Pancreas (tissue), 10 donors: ENCODE measurements around the gene S1PR3. TPM values are rescaled to one million over a fixed set of nuclear protein-coding genes. Genes with fewer than 3 reads are reported as not detected.

ENCODE experiments used
- ATAC-seq, 4 donors: fragments of 200-7000 bp; cut with Tn5 transposase; one replicate each; pipeline versions ENCODE4 v1.8.0 to v1.9.1; 2020; ENCODE audit warnings: mild to moderate bottlenecking in 4 of 4, moderate library complexity in 4 of 4
- DNase-seq, 6 donors: peaks; one replicate each; pipeline ENCODE4 v3.0.0-alpha.2; 2020
- FAIRE-seq: peaks from 2 replicates; lab custom pipeline; 2012; peaks lifted over from hg19 to GRCh38; lab: Jason Lieb, UNC
- H3K27ac ChIP-seq, 4 donors: fragments of 200-600 bp; sonication (generic); 1 replicate in 3 of 4; 2 replicates in 1 of 4; pipeline versions ENCODE4 v1.5.0 to v1.8.0; 2020
- H3K27me3 ChIP-seq, 4 donors: fragments of 200-600 bp; one replicate each; pipeline ENCODE4 v1.8.0; 2021
- H3K36me3 ChIP-seq, 3 donors: fragments of 200-600 bp; sonication (generic) in 1 of 3; one replicate each; pipeline versions ENCODE4 v1.5.0 to v1.8.0; 2020 to 2021
- H3K4me1 ChIP-seq, 3 donors: fragments of 200-600 bp; one replicate each; pipeline ENCODE4 v1.8.0; 2021
- H3K4me3 ChIP-seq, 4 donors: fragments of 200-600 bp; sonication (generic) in 2 of 4; one replicate each; pipeline versions ENCODE4 v1.5.0 to v1.8.0; 2020 to 2021
- H3K9me3 ChIP-seq, 4 donors: fragments of 200-600 bp; one replicate each; pipeline ENCODE4 v1.8.0; 2021
- WGBS, 2 donors: extraction: QIAGEN DNeasy Blood & Tissue Kit; methylation state at CpG; one replicate each; pipeline ENCODE4 v1.1.7; 2013; 5-methylcytosine and 5-hydroxymethylcytosine counted together
- intact Hi-C, 3 donors: fragments of 100-400 bp; cut with DNase I; formaldehyde crosslinking; loops; one replicate each; pipeline versions ENCODE4 v1.11.1 to v1.14.2; 2022
- polyA plus RNA-seq, 2 donors: library from polyadenylated mRNA; stranded (reverse); fragments of 200-250 nt; gene quantifications; one replicate each; pipeline ENCODE4 v1.2.3, GENCODE V29; 2013
- total RNA-seq, 6 donors: library from RNA; stranded (reverse); fragmentation: NEBNext Ultra II Directional in 4 of 6; extraction: Animal tissue kit (Norgen Biotek cat#: 25700) in 4 of 6; gene quantifications; one replicate each; pipeline versions ENCODE4 v1.2.1 to v1.2.4, GENCODE V29; 2021 to 2023
- TF ChIP-seq, protein P1 (sequence below), 4 donors: fragments of 200-600 bp; sonication (generic) in 3 of 4; IDR thresholded peaks; one replicate each; pipeline versions ENCODE4 v1.5.0 to v1.8.0; 2021; ENCODE audit warnings: antibody characterized with exemption in 4 of 4
- donor health status: healthy with polysubstance abuse.
- donor health status: DM: no; HTN: no; CAD: no; lungs with moderate emphysema.
- donor health status: DM: no; HTN: no; CAD: no.
- donor health status: control.
- donor health status: control.
- donor health status: Bipolar disorder and iron deficiency.
- donor health status: DM: yes; HTN: yes; CAD: no.
- donor health status: DM: no; HTN: no; CAD: no.
- donor health status: DM: no; HTN: no; CAD: no.
- donor health status: DM: yes; HTN: yes; CAD: no.

Gene S1PR3
- total and polyA plus RNA-seq, 8 donors, result 1.4 to 4.1 (median 2.2) TPM

DNA sequence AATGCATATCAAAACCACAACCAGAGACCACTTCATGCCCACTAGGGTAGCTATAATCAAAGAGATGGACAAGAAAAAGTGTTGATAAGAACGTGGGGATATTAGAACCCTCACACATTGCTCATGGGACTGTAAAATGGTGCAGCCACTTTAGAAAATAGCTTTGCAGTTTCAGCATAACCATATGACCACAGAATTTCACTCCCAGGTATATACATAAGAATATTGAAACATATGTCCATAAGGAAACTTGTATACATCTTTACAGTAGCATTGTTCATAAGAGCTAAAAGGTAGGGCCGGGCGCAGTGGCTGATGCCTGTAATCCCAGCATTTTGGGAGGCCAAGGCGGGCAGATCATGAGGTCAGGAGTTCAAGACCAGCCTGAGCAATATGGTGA lies 56.4 kb downstream of the S1PR3 start:
- FAIRE-seq (no peak), ATAC-seq (no peak), DNase-seq (no peak)
- Histone ChIP-seq H3K36me3 (no peaks in the 10 kb centered on the region), H3K4me3 (no peak overlapping the region), H3K9me3 (no peaks in the 10 kb centered on the region), H3K27me3 (no peaks in the 10 kb centered on the region), H3K27ac (no peak overlapping the region), H3K4me1 (no peaks in the 10 kb centered on the region)
- TF ChIP-seq, protein P1, sequence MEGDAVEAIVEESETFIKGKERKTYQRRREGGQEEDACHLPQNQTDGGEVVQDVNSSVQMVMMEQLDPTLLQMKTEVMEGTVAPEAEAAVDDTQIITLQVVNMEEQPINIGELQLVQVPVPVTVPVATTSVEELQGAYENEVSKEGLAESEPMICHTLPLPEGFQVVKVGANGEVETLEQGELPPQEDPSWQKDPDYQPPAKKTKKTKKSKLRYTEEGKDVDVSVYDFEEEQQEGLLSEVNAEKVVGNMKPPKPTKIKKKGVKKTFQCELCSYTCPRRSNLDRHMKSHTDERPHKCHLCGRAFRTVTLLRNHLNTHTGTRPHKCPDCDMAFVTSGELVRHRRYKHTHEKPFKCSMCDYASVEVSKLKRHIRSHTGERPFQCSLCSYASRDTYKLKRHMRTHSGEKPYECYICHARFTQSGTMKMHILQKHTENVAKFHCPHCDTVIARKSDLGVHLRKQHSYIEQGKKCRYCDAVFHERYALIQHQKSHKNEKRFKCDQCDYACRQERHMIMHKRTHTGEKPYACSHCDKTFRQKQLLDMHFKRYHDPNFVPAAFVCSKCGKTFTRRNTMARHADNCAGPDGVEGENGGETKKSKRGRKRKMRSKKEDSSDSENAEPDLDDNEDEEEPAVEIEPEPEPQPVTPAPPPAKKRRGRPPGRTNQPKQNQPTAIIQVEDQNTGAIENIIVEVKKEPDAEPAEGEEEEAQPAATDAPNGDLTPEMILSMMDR (IDR thresholded peaks at IDR 0.05), result no peak
- WGBS, 2 donors, result 81% methylated on average over 4 of the region's 4 CpGs
- intact Hi-C loops, result no loop called here

GRCh38 chr9:89048616-89049015 lies 57.3 kb downstream of the S1PR3 start:
- intact Hi-C loops, result no loop called here
- H3K4me1 ChIP-seq, result no peaks in the 10 kb centered on the region
- H3K4me3 ChIP-seq, result no peak overlapping the region
- H3K9me3 ChIP-seq, result no peaks in the 10 kb centered on the region
- no peak overlapping the region for H3K27ac ChIP-seq
- ATAC-seq (no peak), FAIRE-seq (no peak), DNase-seq (no peak)
- TF ChIP-seq, protein P1 (IDR thresholded peaks at IDR 0.05), result no peak
- no peaks in the 10 kb centered on the region for H3K36me3 ChIP-seq
- WGBS, 2 donors, result 86 to 91% methylated on average over 11 of the region's 11 CpGs
- no peaks in the 10 kb centered on the region for H3K27me3 ChIP-seq

DNA sequence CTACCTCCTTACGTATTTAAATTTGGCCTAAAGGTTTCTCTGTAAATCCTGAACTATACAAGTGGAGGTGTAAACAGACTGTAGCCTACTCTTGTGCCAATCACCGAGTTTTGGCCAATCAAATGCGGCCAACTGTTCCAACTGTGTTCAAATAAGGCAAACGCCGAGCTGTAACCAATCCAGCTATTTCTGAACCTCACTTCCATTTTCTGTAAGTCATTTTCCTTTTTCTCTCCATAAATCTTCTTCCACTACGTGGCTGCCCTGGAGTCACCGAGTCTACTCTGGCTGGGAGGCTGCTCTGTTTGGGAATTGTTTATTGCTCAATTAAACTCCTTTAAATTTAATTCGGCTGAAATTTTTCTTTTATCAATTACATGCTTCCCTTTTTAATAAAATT lies 58.4 kb downstream of the S1PR3 start:
- no peak overlapping the region for H3K4me3 ChIP-seq
- 86 to 88% methylated on average over 8 of the region's 8 CpGs for WGBS, 2 donors
- no peaks in the 10 kb centered on the region for H3K9me3 ChIP-seq
- DNase-seq, result no peak
- H3K36me3 ChIP-seq, result no peaks in the 10 kb centered on the region
- TF ChIP-seq, protein P1 (IDR thresholded peaks at IDR 0.05), result no peak
- H3K27me3 ChIP-seq, result no peaks in the 10 kb centered on the region
- no peak for ATAC-seq
- no peaks in the 10 kb centered on the region for H3K4me1 ChIP-seq
- FAIRE-seq, result no peak
- intact Hi-C loops, result no loop called here
- H3K27ac ChIP-seq, result no peak overlapping the region

DNA sequence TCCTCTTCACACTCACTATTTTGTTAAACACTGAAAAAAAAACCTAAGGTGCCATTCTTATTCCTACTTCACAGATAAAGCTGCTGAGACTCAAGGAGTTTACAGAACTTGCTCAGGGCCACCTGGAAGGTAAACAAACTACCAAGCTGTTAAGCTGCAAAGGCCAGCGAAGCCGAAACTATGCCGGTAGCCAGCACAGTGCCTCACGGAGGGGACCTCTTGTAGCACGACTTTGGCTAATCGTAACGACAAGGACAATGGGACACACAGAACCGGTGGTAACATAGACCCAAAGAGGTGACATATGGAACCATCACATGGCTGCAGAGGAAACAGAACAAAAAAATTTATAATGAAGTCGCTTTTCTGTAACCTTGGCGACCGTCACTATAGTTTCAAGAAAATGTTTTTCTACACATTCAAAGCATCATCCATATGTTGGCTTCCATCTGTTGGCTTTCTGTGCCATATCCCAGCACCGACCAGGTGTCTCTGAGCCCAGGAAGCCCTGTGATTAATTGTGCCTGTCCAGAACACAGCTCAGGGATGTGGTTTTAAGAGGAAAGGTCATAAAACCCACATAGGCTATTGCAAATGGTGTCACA lies 60.3 kb downstream of the S1PR3 start:
- DNase-seq (no peak), ATAC-seq (no peak), FAIRE-seq (no peak)
- Histone ChIP-seq H3K27me3 (no peaks in the 10 kb centered on the region), H3K9me3 (no peaks in the 10 kb centered on the region), H3K27ac (no peak overlapping the region), H3K4me3 (no peak overlapping the region), H3K36me3 (no peaks in the 10 kb centered on the region), H3K4me1 (no peaks in the 10 kb centered on the region)
- intact Hi-C loops, result no loop called here
- WGBS, 2 donors, result 86 to 91% methylated on average over 12 of the region's 12 CpGs
- TF ChIP-seq, protein P1 (IDR thresholded peaks at IDR 0.05), result no peak

DNA sequence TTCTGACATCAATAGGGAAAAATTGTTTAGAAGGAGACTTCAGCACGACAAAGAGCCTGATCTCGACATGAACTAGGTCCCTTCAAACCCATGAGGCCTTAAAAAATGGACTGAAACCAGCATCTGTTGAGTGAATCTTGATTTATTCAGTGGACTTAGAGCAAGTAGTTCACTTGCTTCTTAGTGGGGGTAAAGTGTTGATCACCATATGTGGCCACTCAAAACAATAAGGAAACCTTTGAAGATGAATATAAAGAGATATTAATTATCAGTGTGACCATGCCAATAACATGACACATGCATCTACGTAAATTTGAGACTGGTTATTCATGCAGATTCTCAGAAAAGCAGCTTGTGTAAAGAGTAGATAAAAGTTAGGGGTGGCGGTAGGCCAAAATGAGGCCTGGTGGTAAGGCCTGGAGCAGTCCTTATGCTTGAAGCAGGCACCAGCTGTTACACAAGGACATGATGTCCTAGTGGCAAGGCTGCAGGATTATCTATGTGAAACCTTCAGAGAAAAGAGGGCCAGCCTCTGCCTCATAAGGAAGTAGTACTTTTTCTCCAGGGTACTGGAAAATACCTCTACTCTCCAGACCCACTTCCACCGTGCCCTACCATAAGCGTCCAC lies 61.3 kb downstream of the S1PR3 start:
- TF ChIP-seq, protein P1 (IDR thresholded peaks at IDR 0.05), result no peak
- FAIRE-seq (no peak), ATAC-seq (peak in 1 of 4 donors; percentile 35), DNase-seq (no peak)
- no peaks in the 10 kb centered on the region for H3K9me3 ChIP-seq
- intact Hi-C loops, result no loop called here
- H3K4me1 ChIP-seq, result no peaks in the 10 kb centered on the region
- no peaks in the 10 kb centered on the region for H3K27me3 ChIP-seq
- no peak overlapping the region for H3K4me3 ChIP-seq
- H3K36me3 ChIP-seq, result no peaks in the 10 kb centered on the region
- no peak overlapping the region for H3K27ac ChIP-seq
- 86 to 88% methylated on average over 6 of the region's 6 CpGs for WGBS, 2 donors
